Measurements from ENCODE around the gene MAP3K9.
"Not testable (repeated sequence)": the region's sequence is repeated elsewhere in the genome, so short reads cannot be mapped to it uniquely, and the experiment has no call there.

Gene MAP3K9

DNA sequence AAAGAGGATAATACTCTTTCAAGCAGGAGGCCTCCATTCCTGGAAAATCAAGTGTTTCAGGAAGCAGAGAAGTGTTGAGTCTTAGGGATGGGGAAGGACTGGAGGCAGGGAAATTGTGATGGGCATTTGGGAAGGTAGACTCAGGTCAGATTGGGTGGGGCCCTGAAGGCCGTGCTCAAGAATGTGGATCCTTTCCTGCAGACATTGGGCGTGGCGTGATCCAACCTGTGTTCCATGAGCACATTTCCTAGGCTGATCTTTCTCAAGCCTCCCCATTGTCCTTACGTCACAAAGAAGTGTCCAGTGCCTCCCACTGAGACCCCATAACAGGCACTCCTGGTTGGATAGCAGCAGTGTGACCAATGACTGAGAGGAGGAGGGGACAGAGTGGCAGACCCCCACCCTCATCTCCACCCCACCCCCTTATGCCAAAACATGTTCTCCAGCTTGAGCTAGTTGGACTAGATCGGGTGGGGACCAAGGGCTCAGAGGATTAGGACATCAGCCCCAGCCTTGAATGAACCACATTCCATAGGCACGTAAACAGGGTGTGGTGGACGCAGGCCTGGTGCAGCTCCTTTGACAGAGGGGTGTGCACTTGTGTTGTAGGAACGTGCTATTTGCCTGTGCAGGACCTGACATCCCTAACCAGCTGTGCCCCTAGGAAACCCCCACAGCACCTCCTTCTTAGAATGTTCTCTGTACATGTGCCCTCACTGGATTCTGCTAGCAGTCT is 90.8 kb downstream of the MAP3K9 start:
- DNase-seq, result no peak

DNA sequence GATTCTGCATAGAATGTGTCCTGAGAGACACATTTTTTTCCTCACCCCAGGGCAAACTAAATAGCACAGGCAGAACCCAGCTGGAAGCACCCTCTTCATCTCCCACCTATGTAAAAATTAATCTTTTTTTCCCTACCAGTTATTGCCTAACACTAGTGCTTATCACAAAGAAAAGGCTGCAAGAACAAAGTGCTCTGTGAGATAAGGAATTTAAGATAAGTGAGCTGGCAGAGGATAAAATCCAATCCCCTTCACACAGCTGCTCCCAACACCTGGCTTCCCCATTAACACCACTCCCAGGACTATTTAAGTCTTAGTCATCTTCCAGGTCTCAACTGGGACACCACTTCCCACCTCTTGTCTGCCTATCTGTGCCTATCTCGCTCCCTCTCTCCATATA is 92.4 kb downstream of the MAP3K9 start:
- no peak for DNase-seq

DNA sequence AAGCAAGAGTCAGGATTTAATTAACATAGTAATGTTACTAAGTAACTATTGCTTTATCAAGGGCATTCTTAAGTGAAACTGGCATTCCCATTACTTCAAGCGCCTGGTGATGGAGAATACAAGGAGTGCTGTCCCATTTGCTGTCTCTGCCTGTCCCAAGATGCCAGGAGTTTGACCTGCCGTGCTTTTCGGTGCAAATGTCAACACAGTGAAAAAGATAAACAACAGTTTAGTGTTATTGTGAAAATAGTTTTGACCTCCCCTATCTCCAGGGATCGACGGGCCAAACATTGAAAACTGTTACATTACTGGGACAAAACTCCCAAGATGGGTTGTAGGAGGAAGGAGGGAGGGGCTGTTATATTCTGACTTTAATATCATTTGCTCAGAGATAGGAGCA is 92.8 kb downstream of the MAP3K9 start:
- DNase-seq, result no peak

DNA sequence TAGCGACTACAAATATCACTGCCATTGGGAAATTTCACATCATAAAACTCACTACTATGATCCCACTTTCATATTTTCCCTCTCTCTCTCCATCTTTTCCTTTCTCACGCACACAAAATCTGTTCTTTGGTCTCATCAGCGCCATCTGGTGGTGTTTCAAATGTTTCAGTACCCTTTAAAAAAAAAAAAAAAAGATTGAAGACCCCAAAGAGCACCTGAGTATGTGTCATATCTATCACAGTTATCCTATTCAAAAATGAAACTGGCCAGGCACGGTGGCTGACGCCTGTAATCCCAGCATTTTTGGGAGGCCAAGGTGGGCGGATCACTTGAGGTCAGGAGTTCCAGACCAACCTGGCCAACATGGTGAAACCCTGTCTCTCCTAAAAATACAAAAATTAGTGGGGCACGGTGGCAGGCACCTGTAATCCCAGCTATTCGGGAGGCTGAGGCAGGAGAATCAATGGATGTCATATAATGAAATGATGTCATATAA is 95.2 kb downstream of the MAP3K9 start:
- no peak for DNase-seq

DNA sequence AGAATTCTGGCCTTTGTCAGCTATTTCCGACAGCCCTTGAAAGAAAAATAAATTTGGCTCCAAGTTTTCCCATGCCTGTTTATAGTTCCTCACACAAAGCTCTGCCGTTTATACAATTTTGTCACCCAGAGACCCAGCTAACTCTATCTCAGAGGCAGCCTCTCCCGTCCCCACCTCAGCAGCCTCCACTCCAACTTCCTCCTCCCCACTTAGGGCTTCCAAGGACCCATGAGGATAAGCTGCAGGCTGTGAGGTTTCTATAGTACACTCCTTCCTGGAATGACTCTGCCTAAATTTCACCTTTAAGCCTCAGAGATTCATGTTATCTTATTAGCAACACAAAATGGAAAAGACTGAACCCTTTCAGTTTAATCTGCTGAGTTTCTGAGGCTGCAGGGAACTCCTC is 95.8 kb downstream of the MAP3K9 start:
- DNase-seq, result no peak

DNA sequence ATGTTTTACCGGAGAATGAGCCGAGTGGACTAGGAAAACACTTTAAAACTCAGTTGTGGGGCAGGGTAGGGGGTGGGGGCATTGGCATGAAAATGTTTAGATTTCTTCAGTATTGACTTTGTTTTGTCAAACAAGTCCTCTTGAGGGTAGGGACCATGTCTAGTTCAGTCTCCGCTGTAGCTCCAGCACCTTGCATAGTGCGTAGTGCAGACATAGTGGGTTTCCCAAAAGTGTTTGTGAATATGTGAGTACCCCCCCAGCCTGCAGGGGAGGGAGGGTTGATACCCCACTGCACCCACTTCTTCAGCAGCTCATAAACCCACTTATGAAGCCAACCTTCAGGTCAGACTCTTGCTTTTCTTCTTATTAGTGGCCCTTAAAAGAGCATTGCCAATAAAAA is 96.2 kb downstream of the MAP3K9 start:
- DNase-seq, result no peak

DNA sequence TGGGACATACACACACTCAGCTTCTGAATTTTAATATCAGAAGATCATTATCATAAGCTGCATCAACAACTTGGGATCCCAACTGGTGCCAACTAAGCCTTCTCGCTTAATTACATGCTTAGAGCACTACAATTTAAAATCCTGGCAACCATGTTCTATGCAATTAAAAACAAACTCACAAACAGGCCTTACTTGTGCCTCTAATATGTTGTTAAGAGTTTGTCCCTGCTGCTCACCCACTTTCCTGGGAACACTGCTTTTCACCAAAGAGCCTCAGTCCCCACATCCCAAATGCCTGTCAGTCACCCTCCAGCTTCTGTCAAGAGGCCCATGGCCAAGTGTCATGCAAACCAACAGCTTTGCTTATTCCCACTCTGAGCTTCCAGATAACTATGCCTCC is 97.9 kb downstream of the MAP3K9 start:
- no peak for DNase-seq

DNA sequence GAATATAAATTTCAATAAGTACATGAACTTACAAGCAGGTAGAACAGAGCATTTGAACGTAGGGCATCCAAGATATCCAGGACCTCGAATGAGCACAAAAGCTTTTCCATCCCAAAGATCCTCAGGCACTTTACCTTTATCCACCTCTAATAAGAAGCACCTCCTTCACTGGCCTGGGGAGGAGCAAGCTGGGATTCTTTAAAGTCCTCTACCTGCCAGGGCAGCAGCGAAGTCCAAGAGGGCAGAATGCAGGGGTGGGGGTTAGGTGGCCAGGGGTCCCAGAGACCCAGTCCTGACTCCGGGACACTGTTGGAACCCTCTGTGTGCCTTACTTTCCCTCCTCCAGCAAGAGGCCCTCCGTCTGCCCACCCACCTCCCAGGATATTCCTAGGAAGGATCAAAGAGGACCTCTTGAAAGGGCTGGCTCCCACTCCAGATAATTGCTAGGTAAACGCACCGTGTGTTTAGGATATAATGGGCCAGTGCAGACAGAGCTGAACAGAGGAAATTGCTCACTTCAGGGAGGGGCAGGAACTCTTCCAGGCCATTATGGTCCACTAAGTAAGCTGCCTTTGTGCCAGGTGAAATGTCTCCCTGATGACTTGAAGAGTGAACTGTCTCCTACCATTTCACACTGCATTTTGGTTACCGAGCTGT is 99.5 kb downstream of the MAP3K9 start:
- no peak for DNase-seq

DNA sequence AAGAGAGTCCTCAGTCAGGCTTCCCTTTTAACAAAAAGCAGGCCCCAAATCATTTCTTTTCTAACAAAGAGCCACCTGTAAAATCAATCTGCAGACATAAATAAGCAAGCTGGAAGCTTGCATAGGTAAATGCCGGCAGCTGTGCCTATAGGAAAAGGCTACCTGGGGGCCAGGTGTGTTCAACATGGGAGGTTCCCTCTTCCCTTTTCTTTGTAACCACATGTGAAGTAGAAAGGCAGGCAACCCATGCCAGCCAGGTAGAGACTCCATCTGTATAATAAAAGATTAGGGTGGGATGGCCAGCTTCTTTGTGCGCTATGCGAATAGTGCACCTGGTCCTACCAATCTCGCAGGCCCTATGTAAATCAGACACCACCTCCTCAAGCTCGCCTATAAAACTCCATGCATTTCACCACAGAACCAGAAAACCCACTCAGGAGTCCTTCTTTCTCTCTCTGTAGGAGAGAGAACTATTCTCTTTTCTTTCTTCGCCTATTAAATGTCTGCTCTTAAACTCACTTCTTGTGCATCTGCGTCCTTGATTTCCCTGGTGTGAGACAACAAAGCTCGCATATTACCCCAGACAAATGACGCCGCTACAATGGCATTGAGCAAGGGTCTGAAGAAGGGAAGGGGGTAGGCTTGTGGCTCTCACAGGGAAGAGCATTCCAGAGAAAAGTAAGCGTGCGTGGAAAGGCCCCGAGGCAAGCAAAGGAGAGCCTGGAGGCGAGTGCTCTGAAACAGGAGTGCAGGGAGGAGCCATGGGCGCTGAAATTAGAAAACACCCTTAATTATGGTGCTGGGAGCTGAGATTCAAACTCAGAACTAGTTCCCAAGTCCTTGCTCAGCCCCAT is 100.4 kb downstream of the MAP3K9 start:
- DNase-seq, result no peak

DNA sequence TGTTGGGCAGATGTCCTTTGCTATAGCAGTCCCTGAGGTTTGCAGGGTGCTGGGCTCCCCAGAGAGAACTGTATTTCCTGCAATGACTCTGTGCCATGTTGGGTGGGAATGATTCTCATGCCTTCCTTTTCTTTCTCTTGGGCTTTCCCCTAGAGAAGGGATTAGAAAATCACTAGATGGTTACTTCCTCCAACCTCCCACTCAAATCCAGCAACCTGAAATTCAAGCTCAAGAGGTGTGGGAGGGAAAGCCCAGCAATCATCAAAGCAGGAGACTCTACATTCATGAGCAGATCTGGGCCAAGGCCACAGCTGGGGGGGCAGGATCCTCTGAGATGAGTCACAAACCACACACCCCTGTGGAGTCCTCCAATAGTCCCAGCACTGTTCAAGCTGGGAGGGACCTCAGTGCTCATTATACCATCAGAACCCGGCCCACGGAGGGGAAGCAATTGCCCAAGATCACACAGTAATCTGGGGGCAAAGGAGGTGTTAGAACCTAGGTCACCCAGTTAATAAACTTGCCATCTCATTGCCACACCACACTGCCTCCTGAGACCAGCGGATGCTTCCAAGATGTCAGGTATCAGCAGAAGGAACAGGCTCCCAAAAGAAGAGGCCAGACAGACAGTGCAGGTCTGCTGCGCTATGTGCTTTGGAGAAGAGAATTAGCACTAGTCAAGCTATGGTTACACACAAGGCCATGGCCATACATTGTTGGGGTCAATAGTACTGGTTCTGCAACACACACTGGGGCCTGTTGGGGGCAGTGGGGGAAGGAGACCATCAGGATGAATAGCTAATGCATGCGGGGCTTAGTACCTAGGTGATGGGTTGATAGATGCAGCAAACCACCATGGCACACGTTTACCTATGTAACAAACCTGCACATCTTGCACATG is 101.9 kb downstream of the MAP3K9 start:
- no peak for DNase-seq

DNA sequence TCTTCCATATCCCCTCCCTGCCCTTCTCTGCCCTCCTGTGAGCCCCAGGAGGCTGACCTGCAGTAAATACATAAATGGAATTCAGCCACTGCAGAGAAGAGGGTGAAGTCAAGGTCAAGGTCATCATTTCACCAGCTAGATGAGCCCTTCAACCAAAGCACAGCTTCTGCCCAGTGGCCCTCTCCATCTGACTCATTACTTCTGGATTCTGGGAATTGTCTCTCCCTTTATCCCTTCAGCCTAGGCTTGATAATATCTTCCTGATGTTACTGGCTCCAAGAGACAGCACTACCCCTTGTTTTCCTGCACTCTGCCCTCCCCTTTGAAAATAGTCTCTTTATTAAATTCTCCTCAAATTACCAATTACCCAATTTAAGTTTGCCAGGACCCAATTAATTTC is 103.1 kb downstream of the MAP3K9 start:
- no peak for DNase-seq

DNA sequence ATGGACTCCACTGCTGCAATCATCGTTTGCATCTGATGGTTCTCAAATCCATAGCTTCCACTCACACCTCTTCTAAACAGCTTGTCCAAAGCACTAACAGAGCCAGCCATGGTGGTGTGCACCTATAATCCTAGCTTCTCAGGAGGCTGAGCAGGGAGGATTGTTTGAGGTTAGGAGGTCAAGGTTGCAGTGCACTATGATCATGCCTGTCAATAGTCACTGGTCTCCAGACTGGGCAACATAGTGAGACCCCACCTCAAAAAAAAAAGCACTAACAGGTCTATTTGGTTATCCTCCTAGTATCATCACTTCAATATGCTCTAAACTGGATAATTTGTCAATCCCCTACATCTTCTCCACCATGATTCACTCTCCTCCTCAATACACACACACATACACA is 104.4 kb downstream of the MAP3K9 start:
- DNase-seq, result no peak

DNA sequence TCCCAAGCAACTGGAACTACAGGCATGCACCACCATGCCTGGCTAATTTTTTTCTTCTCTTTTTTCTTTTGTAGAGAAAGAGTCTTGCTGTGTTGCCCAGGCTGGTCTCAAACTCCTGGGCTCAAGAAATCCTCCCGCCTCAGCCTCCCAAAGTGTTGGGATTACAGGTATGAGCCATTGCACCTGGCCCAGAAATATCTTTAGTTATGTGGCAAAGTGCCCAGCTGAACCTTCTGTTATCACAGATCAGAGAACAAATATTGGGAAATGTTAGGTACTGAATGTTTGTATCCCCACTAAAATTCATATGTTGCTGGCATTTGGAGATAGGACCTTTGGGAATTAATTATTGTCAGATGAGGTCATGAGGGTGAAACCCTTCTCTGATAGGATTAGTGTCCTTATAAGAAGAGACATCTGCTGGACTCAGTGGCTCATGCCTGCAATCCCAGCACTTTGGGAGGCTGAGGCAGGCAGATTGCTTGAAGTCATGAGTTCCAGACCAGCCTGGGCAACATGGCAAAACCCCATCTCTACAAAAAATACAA is 105.6 kb downstream of the MAP3K9 start:
- DNase-seq, result not testable (repeated sequence)

DNA sequence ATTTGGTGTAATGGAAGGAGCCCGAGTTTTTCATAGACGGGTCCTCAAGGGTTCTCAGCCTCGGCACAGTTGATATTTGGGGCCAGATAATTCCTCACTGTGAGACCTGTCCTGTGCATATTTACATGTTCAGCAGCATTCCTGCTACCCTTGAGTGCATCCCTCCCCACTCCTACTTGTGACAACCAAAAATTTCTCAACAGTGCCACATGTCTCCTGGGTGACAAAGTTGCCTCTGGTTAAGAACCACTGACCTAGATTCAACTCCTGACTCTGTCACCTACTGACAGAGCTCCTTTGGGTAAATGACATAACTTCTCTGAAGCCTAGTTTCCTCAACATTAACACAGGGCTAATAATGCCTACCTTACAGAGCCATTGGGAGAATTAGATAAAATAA is 107.2 kb downstream of the MAP3K9 start:
- no peak for DNase-seq

DNA sequence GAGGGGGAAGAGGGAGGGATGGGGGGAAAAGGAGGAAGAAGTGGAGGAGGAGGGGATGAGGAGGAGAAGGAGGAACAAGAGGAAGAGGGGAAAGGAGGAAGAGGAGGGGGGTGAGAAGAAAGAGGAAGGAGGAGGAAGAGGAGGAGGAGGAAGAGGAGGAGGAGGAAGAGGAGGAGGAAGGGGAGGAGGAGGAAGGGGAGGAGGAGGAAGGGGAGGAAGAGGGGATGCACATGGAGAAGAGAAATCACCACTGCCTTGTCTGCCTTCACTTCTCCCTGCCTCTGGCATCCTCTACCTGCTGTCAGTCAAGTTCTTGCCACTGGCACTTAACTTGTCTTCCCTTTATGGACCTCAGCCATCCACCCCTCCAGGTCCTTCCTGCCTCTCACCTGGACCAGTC is 107.7 kb downstream of the MAP3K9 start:
- no peak for DNase-seq

DNA sequence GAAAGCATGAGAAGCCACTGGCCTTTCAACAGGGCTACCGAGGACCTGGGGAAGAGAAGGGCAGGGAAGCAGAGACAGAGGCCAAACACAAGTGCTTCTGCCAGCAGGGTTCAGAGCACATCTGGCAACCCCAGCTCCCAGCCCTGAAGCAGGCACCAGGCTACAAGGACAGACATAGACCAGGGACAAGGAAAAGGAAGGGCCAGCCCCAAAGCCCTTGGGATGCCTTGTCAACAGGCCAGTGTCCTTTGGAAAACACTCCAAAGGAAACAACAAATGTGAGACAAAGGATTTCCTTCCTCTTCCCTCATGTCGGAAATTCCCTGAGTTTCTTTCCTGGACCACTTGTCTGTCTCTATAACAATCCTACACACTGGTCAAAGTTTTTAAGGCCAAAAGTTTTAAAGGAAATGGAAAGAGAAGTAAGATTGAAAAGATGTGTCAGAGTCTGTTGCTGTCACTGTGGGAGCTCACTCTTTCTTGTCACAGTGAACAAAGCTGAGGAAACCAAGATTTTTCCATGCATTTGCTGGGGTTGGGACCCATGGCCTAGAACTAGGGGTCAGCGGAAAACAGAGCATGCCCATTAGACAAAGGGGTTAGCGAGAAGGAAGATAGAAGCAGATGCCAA is 108.2 kb downstream of the MAP3K9 start:
- no peak for DNase-seq

DNA sequence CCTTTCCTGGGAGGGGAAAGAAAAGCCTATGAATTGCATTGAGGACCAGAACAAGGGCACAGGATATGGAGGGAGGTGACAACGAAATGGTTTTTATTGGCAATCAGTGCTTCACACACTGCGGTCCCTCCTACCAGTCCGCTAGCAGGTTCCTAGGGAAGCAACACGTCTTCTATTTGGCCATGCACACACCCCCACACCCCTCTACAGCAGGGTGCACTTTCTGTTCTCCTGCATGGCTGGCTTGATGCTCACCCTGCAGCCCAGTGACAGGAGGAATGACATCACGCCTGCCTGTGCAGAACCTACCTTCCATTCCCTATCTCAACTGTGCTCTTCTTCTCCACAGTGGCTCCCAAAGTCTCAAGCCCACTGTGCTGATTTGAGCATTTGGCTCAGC is 109.7 kb downstream of the MAP3K9 start:
- no peak for DNase-seq

DNA sequence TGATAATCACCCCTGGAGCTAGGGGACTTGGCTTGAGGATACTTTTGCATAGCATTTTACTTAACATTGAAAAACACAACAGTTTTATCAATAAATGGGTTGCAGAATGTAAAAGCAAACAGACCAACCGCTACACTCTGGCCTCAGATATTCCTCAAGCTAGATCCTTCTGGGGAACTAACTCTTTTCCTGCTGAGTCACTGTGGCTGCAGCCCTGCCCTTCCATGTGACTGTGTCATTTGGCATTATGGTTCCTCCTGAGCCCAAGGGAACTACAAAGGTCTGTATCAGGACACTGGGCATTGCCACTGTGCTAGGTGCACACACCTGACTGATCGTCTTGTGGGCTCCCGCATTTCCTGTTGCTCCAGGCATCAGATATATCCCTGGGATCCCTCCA is 111.0 kb downstream of the MAP3K9 start:
- DNase-seq, result no peak

DNA sequence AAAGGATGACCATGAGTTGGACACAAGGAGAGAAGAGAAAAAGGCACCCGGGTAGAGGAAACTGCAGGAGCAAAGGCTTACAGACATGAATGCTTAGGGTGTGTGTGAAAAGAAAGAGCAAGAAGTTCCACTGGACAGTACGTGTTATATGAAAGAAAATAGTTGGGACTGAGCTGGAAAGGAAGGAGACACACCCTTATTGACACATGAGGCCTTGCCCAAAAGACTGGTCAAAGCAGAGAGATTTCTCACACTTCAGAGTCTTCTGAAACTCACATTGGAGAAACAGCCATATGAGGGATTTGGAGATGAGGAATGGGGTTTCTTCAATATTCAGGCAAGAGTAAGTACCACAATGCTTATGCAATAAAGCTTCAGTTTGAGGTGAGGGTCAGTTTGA is 111.6 kb downstream of the MAP3K9 start:
- no peak for DNase-seq

DNA sequence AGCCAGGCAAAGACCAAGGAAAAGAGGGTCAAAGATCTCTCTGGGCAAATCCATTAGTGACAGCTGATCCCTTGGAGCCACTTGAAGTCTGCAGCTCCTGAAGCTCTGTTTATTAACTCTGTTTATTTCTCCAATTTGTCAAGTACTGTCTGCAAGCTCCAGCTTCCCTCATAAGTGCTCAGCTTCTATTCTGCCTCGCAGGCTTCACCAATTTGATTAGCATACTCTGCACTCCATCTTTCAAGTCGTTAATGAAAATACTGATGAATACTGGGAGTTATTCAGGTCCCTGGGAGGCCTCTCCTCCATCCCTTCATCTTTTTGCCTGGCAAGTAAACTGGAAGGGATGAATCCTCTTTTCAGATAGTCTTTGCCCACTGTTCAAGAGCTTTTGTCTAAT is 113.3 kb downstream of the MAP3K9 start:
- no peak for DNase-seq

DNA sequence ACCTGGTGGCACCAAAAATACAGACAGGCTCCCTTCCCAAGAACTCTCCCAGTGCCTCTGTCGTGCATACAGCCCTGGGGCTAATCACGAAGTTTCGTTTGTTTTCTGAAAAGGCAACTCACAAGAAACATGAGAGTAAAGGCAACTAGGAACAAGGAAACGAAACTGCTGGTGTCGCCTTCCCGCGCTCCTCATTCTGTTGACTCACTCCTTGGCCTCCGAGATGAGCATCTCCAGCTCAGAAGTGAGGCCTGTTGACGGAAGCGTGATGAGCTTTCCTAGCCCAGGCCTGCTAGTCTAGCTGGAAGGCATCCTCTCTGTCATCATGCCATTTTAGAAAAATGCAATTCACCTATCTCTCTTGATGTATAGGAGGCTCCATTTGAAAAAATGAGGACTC is 117.1 kb downstream of the MAP3K9 start:
- no peak for DNase-seq
